Neuronal stem cell (in vitro differentiated cells): ENCODE results near the gene RTN4RL2.

ENCODE experiments used
- DNase-seq: peaks from one replicate; pipeline ENCODE4 v3.0.0-alpha.2; 2013; ENCODE audit warnings: low spot score
- H2AFZ ChIP-seq: one replicate; pipeline ENCODE4 v1.6.1; 2013; ENCODE audit warnings: mild to moderate bottlenecking, low read length, inconsistent platforms
- H2AK5ac ChIP-seq: 2 replicates; pipeline ENCODE4 v1.6.1; 2013; ENCODE audit warnings: low read depth, mild to moderate bottlenecking, inconsistent platforms, low read length, moderate library complexity, mixed read lengths
- H2BK120ac ChIP-seq: 2 replicates; pipeline ENCODE4 v1.6.1; 2013; ENCODE audit warnings: low read depth, mild to moderate bottlenecking, inconsistent platforms, low read length, moderate library complexity, mixed read lengths
- H2BK12ac ChIP-seq: one replicate; pipeline ENCODE4 v1.6.1; 2013; ENCODE audit warnings: low read length, inconsistent platforms
- H2BK15ac ChIP-seq: 2 replicates; pipeline ENCODE4 v1.6.1; 2013; ENCODE audit warnings: mild to moderate bottlenecking, low read length, inconsistent platforms, mixed read lengths
- H2BK5ac ChIP-seq: one replicate; pipeline ENCODE4 v1.6.1; 2013; ENCODE audit warnings: inconsistent platforms, mild to moderate bottlenecking, low read length, moderate library complexity
- H3K14ac ChIP-seq: one replicate; pipeline ENCODE4 v1.6.1; 2013; ENCODE audit warnings: low read length, inconsistent platforms
- H3K18ac ChIP-seq: 2 replicates; pipeline ENCODE4 v1.6.1; 2013; ENCODE audit warnings: low read length, inconsistent platforms
- H3K23ac ChIP-seq: 2 replicates; pipeline ENCODE4 v1.6.1; 2013; ENCODE audit warnings: low read depth, mild to moderate bottlenecking, mixed read lengths, low read length, inconsistent platforms; ENCODE audit not compliant: poor library complexity
- H3K27ac ChIP-seq: replicated peaks from 3 replicates; pipeline ENCODE4 v1.5.1; 2013; ENCODE audit warnings: low read length, inconsistent platforms
- H3K27me3 ChIP-seq, 3 experiments: 2 replicates each; pipeline ENCODE4 v1.6.1; 2013; ENCODE audit warnings: low read length in 3 of 3, mild to moderate bottlenecking in 2 of 3, inconsistent platforms in 1 of 3, low read depth in 1 of 3, mixed read lengths in 1 of 3, moderate library complexity in 1 of 3; ENCODE audit not compliant: control insufficient read depth in 3 of 3, insufficient read depth in 3 of 3
- H3K36me3 ChIP-seq, 2 donors: replicated peaks in 1 of 2; 2 replicates each; pipeline ENCODE4 v1.6.1; 2013; ENCODE audit warnings: low read length in 2 of 2; ENCODE audit not compliant: control insufficient read depth in 2 of 2, insufficient read depth in 2 of 2
- H3K4ac ChIP-seq: 2 replicates; pipeline ENCODE4 v1.6.1; 2013; ENCODE audit warnings: inconsistent platforms, mild to moderate bottlenecking, low read length, moderate library complexity
- H3K4me1 ChIP-seq, 2 donors: 1 replicate in 1 of 2; 2 replicates in 1 of 2; pipeline ENCODE4 v1.6.1; 2013; ENCODE audit warnings: low read length in 2 of 2, low read depth in 1 of 2; ENCODE audit not compliant: control insufficient read depth in 2 of 2, insufficient read depth in 1 of 2
- H3K4me2 ChIP-seq: one replicate; pipeline ENCODE4 v1.6.1; 2013; ENCODE audit warnings: mild to moderate bottlenecking, low read length, inconsistent platforms; ENCODE audit not compliant: insufficient read depth, poor library complexity, severe bottlenecking
- H3K4me3 ChIP-seq, 2 donors: 2 replicates each; pipeline ENCODE4 v1.5.1; 2013; ENCODE audit warnings: low read length in 2 of 2, mild to moderate bottlenecking in 2 of 2, inconsistent platforms in 1 of 2, moderate library complexity in 1 of 2
- H3K79me1 ChIP-seq: one replicate; pipeline ENCODE4 v1.6.1; 2013; ENCODE audit warnings: low read depth, mild to moderate bottlenecking, inconsistent platforms, low read length, moderate library complexity
- H3K9ac ChIP-seq: one replicate; pipeline ENCODE4 v1.6.1; 2013; ENCODE audit warnings: mild to moderate bottlenecking, low read depth, low read length, inconsistent platforms; ENCODE audit not compliant: poor library complexity
- H3K9me3 ChIP-seq, 2 donors: replicated peaks in 1 of 2; 2 replicates each; pipeline versions ENCODE3 to v1.6.1; 2013; ENCODE audit warnings: low read length in 2 of 2, mild to moderate bottlenecking in 2 of 2, inconsistent platforms in 1 of 2, low read depth in 1 of 2, mixed read lengths in 1 of 2, moderate library complexity in 1 of 2; ENCODE audit not compliant: control insufficient read depth in 2 of 2, insufficient read depth in 1 of 2
- H4K8ac ChIP-seq: one replicate; pipeline ENCODE4 v1.6.1; 2013; ENCODE audit warnings: low read depth, mild to moderate bottlenecking, inconsistent platforms, low read length, moderate library complexity
- H4K91ac ChIP-seq: one replicate; pipeline ENCODE4 v1.6.1; 2013; ENCODE audit warnings: low read length, low read depth, mild to moderate bottlenecking, inconsistent platforms; ENCODE audit not compliant: poor library complexity
- WGBS, 2 donors: extraction: QIAGEN DNeasy Blood & Tissue Kit; methylation state at CpG; one replicate each; pipeline ENCODE4 v1.1.7; 2013; ENCODE audit warnings: missing lambda C conversion rate in 2 of 2, mixed read lengths in 1 of 2; ENCODE audit not compliant: insufficient read length in 2 of 2, insufficient replicate concordance in 1 of 2; ENCODE audit errors: extremely low coverage in 2 of 2; 5-methylcytosine and 5-hydroxymethylcytosine counted together

RTN4RL2 gene

DNA sequence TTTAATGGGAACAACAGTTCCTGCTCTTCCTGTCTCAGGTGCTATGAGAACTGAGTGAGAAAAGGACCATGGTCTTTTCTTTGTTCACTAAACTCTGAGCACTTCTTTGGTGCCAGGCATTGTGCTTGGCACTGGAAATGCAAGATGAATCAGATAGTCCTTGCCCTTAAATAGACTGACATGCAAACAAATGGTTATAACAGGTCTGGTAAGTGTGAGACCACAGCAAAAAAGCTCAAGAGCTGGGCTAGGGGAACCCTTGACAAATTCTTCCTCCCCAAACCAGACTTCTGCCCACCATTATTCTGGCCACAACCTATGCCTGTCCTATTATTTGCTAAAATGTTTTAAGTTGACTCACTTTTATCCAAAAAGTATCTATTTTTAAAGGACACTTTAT, 38.5 kb upstream of the RTN4RL2 start:
- Histone ChIP-seq H4K8ac (no peak overlapping the region), H3K27ac (no peak overlapping the region), H3K4ac (no peak overlapping the region), H3K4me2 (no peak overlapping the region), H3K23ac (no peak overlapping the region), H2BK15ac (no peak overlapping the region), H2BK5ac (no peak overlapping the region), H3K9me3 (no peaks in the 10 kb centered on the region), H2AFZ (no peak overlapping the region), H3K27me3 (peaks cover 0 to 4% (median 0%) of the 10 kb centered on the region in 3 experiments), H3K14ac (no peak overlapping the region), H3K79me1 (no peaks in the 10 kb centered on the region), H4K91ac (no peak overlapping the region), H3K36me3 (peaks cover 10 to 57% of the 10 kb centered on the region in 2 donors), H2BK12ac (no peak overlapping the region), H3K4me3 (no peak overlapping the region), H2BK120ac (no peak overlapping the region), H3K9ac (no peak overlapping the region), H3K18ac (no peak overlapping the region), H3K4me1 (peaks cover 6 to 10% of the 10 kb centered on the region in 2 donors), H2AK5ac (no peak overlapping the region)
- DNase-seq: no peak

GRCh38 chr11:57422669-57423068, 37.7 kb upstream of the RTN4RL2 start:
- Histone ChIP-seq H3K4me1 (peaks cover 9 to 10% of the 10 kb centered on the region in 2 donors), H4K8ac (no peak overlapping the region), H3K18ac (no peak overlapping the region), H2AFZ (no peak overlapping the region), H4K91ac (no peak overlapping the region), H3K9me3 (no peaks in the 10 kb centered on the region), H3K4me2 (no peak overlapping the region), H3K36me3 (peaks cover 3 to 49% of the 10 kb centered on the region in 2 donors), H3K23ac (no peak overlapping the region), H2AK5ac (no peak overlapping the region), H3K14ac (no peak overlapping the region), H3K4ac (no peak overlapping the region), H2BK12ac (no peak overlapping the region), H2BK15ac (no peak overlapping the region), H3K27ac (no peak overlapping the region), H2BK120ac (no peak overlapping the region), H2BK5ac (no peak overlapping the region), H3K27me3 (peaks cover 0 to 4% (median 0%) of the 10 kb centered on the region in 3 experiments), H3K4me3 (no peak overlapping the region), H3K79me1 (no peaks in the 10 kb centered on the region), H3K9ac (no peak overlapping the region)
- DNase-seq: no peak
- no CpG with 5 or more reads among the region's 4 CpGs for WGBS, 2 donors

GRCh38 chr11:57424137-57424791, 36.1 kb upstream of the RTN4RL2 start:
- Histone ChIP-seq H4K91ac (no peak overlapping the region), H2BK12ac (no peak overlapping the region), H3K27ac (no peak overlapping the region), H3K4me2 (no peak overlapping the region), H2BK5ac (no peak overlapping the region), H2BK15ac (no peak overlapping the region), H3K27me3 (peaks cover 0 to 4% (median 0%) of the 10 kb centered on the region in 3 experiments), H3K14ac (no peak overlapping the region), H3K9me3 (no peaks in the 10 kb centered on the region), H2AFZ (peak overlapping the region; percentile 40), H3K4ac (no peak overlapping the region), H3K18ac (no peak overlapping the region), H3K79me1 (no peaks in the 10 kb centered on the region), H3K9ac (no peak overlapping the region), H2BK120ac (no peak overlapping the region), H3K36me3 (peaks cover 2 to 45% of the 10 kb centered on the region in 2 donors), H3K4me1 (peaks cover 9 to 10% of the 10 kb centered on the region in 2 donors), H4K8ac (no peak overlapping the region), H3K23ac (no peak overlapping the region), H2AK5ac (no peak overlapping the region), H3K4me3 (no peak overlapping the region)
- no CpG with 5 or more reads among the region's 9 CpGs for WGBS, 2 donors
- no peak for DNase-seq

- WGBS, 2 donors: no CpG with 5 or more reads among the region's 15 CpGs
- H2BK120ac ChIP-seq: no peak overlapping the region
- no peak overlapping the region for H2BK15ac ChIP-seq
- H3K27ac ChIP-seq: no peak overlapping the region
- H3K4ac ChIP-seq: no peak overlapping the region
- H2BK5ac ChIP-seq: no peak overlapping the region
- H4K8ac ChIP-seq: no peak overlapping the region
- no peak overlapping the region for H2BK12ac ChIP-seq
- no peak overlapping the region for H3K14ac ChIP-seq
- no peak for DNase-seq
- no peak overlapping the region for H3K4me2 ChIP-seq
- H3K27me3 ChIP-seq: peaks cover 0 to 4% (median 0%) of the 10 kb centered on the region in 3 experiments
- H3K9me3 ChIP-seq: no peaks in the 10 kb centered on the region
- H3K9ac ChIP-seq: peak overlapping the region; percentile 14
- H3K18ac ChIP-seq: no peak overlapping the region
- no peaks in the 10 kb centered on the region for H3K79me1 ChIP-seq
- H2AFZ ChIP-seq: peak overlapping the region; percentile 40
- no peak overlapping the region for H2AK5ac ChIP-seq
- H3K4me1 ChIP-seq: peaks cover 9 to 10% of the 10 kb centered on the region in 2 donors
- no peak overlapping the region for H3K23ac ChIP-seq
- H3K4me3 ChIP-seq: no peak overlapping the region
- peaks cover 2 to 38% of the 10 kb centered on the region in 2 donors for H3K36me3 ChIP-seq
- no peak overlapping the region for H4K91ac ChIP-seq
These were observed 35.4 kb upstream of the RTN4RL2 start for GRCh38 chr11:57424792-57425564.
